IMR-90 (cell line): ENCODE measurements around the gene MICAL1. TPM values are rescaled to one million over a fixed set of nuclear protein-coding genes. Genes with fewer than 3 reads are reported as not detected.
A peak's percentile ranks its signal among the peaks of the same experiment; 100 is the strongest.

Source experiments
- ATAC-seq: fragments of 200-7000 bp; cut with Tn5 transposase; 2 replicates; pipeline ENCODE4 v1.9.1; 2020; ENCODE audit warnings: low read depth, mild to moderate bottlenecking, moderate library complexity
- BruUV-seq: library from RNA; stranded (reverse); fragments of 400-500 nt; replicated peaks from 2 replicates; lab custom pipeline; 2021; lab: Mats Ljungman, UMichigan
- CTCF ChIA-PET: fragments of 300-600 bp; formaldehyde crosslinking; extraction: SDS; loops from one replicate; lab custom pipeline; 2021; ENCODE audit warnings: antibody characterized with exemption; lab: Yijun Ruan, JAX
- POLR2A ChIA-PET: fragments of 300-600 bp; sonication (Branson Sonifier 250); formaldehyde crosslinking; loops from one replicate; lab custom pipeline; 2022; ENCODE audit warnings: antibody characterized with exemption; ENCODE audit not compliant: unreplicated experiment; lab: Charles Lee
- DNase-seq: peaks from one replicate; pipeline ENCODE4 v3.0.0; 2013
- H2AFZ ChIP-seq: replicated peaks from 2 replicates; pipeline ENCODE3; 2013; ENCODE audit warnings: low read length, mild to moderate bottlenecking; ENCODE audit not compliant: poor library complexity
- H2AK5ac ChIP-seq: 2 replicates; pipeline ENCODE4 v1.6.1; 2013; ENCODE audit warnings: low read depth, low read length, inconsistent platforms
- H2AK9ac ChIP-seq: replicated peaks from 2 replicates; pipeline ENCODE3; 2013; ENCODE audit warnings: mild to moderate bottlenecking, low read depth, low read length, moderate library complexity; ENCODE audit not compliant: poor library complexity
- H2BK120ac ChIP-seq: 2 replicates; pipeline ENCODE4 v1.6.1; 2013; ENCODE audit warnings: low read depth, low read length, inconsistent platforms
- H2BK15ac ChIP-seq: 3 replicates; pipeline ENCODE4 v1.6.1; 2013; ENCODE audit warnings: low read depth, low read length, inconsistent platforms
- H2BK20ac ChIP-seq: 2 replicates; pipeline ENCODE4 v1.6.1; 2013; ENCODE audit warnings: low read depth, mild to moderate bottlenecking, inconsistent platforms, low read length, moderate library complexity
- H2BK5ac ChIP-seq: 2 replicates; pipeline ENCODE4 v1.6.1; 2013; ENCODE audit warnings: mild to moderate bottlenecking, low read depth, low read length, inconsistent platforms; ENCODE audit not compliant: poor library complexity, severe bottlenecking
- H3K14ac ChIP-seq: replicated peaks from 2 replicates; pipeline ENCODE4 v1.6.1; 2013; ENCODE audit warnings: low read depth, low read length, inconsistent platforms
- H3K18ac ChIP-seq: 2 replicates; pipeline ENCODE4 v1.6.1; 2013; ENCODE audit warnings: low read depth, low read length, control low read depth
- H3K23ac ChIP-seq: 2 replicates; pipeline ENCODE4 v1.6.1; 2013; ENCODE audit warnings: low read depth, low read length, inconsistent platforms
- H3K27ac ChIP-seq: 2 replicates; pipeline ENCODE4 v1.5.1; 2013; ENCODE audit warnings: mild to moderate bottlenecking, control low read depth, low read length; ENCODE audit not compliant: insufficient read depth
- H3K27me3 ChIP-seq: 2 replicates; pipeline ENCODE4 v1.6.1; 2013; ENCODE audit warnings: low read length; ENCODE audit not compliant: control insufficient read depth, insufficient read depth
- H3K36me3 ChIP-seq: 2 replicates; pipeline ENCODE4 v1.6.1; 2013; ENCODE audit warnings: low read length, mixed read lengths; ENCODE audit not compliant: control insufficient read depth, insufficient read depth
- H3K4ac ChIP-seq: 2 replicates; pipeline ENCODE4 v1.6.1; 2013; ENCODE audit warnings: low read depth, low read length, inconsistent platforms
- H3K4me1 ChIP-seq: 2 replicates; pipeline ENCODE4 v1.6.1; 2013; ENCODE audit warnings: low read length, mixed read lengths; ENCODE audit not compliant: control insufficient read depth, insufficient read depth
- H3K4me2 ChIP-seq: 2 replicates; pipeline ENCODE4 v1.6.1; 2013; ENCODE audit warnings: low read depth, mild to moderate bottlenecking, control low read depth, low read length, moderate library complexity
- H3K4me3 ChIP-seq: 2 replicates; pipeline ENCODE4 v1.5.1; 2013; ENCODE audit warnings: low read depth, mild to moderate bottlenecking, control low read depth, low read length, moderate library complexity; ENCODE audit not compliant: insufficient read depth
- H3K56ac ChIP-seq: 2 replicates; pipeline ENCODE4 v1.6.1; 2013; ENCODE audit warnings: low read length, inconsistent platforms; ENCODE audit not compliant: insufficient read depth; ENCODE audit errors: extremely low read depth
- H3K79me1 ChIP-seq, 2 experiments: 2 replicates each; pipeline ENCODE4 v1.6.1; 2013; ENCODE audit warnings: low read length in 2 of 2, inconsistent platforms in 1 of 2, low read depth in 1 of 2
- H3K9ac ChIP-seq: 2 replicates; pipeline ENCODE4 v1.6.1; 2013; ENCODE audit warnings: low read depth, low read length, control low read depth
- H3K9me1 ChIP-seq: 2 replicates; pipeline ENCODE4 v1.6.1; 2013; ENCODE audit warnings: low read length, inconsistent platforms; ENCODE audit not compliant: insufficient read depth
- H3K9me3 ChIP-seq: 2 replicates; pipeline ENCODE4 v1.6.1; 2013; ENCODE audit warnings: low read length; ENCODE audit not compliant: control insufficient read depth, insufficient read depth
- H4K20me1 ChIP-seq: 2 replicates; pipeline ENCODE4 v1.6.1; 2013; ENCODE audit warnings: low read length, inconsistent platforms; ENCODE audit not compliant: insufficient read depth
- H4K5ac ChIP-seq: 2 replicates; pipeline ENCODE4 v1.6.1; 2013; ENCODE audit warnings: mild to moderate bottlenecking, low read depth, low read length, control low read depth
- H4K8ac ChIP-seq, 2 experiments: 2 replicates each; pipeline ENCODE4 v1.6.1; 2013; ENCODE audit warnings: low read depth in 2 of 2, low read length in 2 of 2, control low read depth in 1 of 2, inconsistent platforms in 1 of 2
- H4K91ac ChIP-seq: 2 replicates; pipeline ENCODE4 v1.6.1; 2013; ENCODE audit warnings: low read depth, low read length, inconsistent platforms; ENCODE audit not compliant: insufficient read depth
- BHLHE40 ChIP-seq: fragments of 150-350 bp; IDR thresholded peaks from 2 replicates; pipeline ENCODE4 v1.6.1; 2016; ENCODE audit warnings: mild to moderate bottlenecking, low read depth, low read length
- CEBPB ChIP-seq: IDR thresholded peaks from 2 replicates; pipeline ENCODE4 v1.6.1; 2012; ENCODE audit warnings: low read depth, low read length, improper control_type of control experiment
- CHD1 ChIP-seq: IDR thresholded peaks from 2 replicates; pipeline ENCODE4 v1.6.1; 2012; ENCODE audit warnings: low read depth, low read length, improper control_type of control experiment
- CTCF ChIP-seq: conservative IDR thresholded peaks from 2 replicates; pipeline ENCODE4 v1.5.1; 2012; ENCODE audit warnings: mild to moderate bottlenecking, low read depth, low read length, improper control_type of control experiment
- FOS ChIP-seq: fragments of 150-350 bp; IDR thresholded peaks from 2 replicates; pipeline ENCODE4 v1.6.1; 2016; ENCODE audit warnings: low read depth, low read length
- MXI1 ChIP-seq: IDR thresholded peaks from 2 replicates; pipeline ENCODE4 v1.6.1; 2012; ENCODE audit warnings: low read depth, mild to moderate bottlenecking, low read length, moderate library complexity, borderline replicate concordance
- RCOR1 ChIP-seq: IDR thresholded peaks from 2 replicates; pipeline ENCODE4 v1.6.1; 2012; ENCODE audit warnings: mild to moderate bottlenecking, low read length, improper control_type of control experiment; ENCODE audit not compliant: insufficient replicate concordance
- RFX5 ChIP-seq: IDR thresholded peaks from 2 replicates; pipeline ENCODE4 v1.8.0; 2012; ENCODE audit warnings: low read depth, mild to moderate bottlenecking, low read length, moderate library complexity
- WGBS, 2 experiments: methylation state at CpG; one replicate each; pipeline versions ENCODE4 v1.1.5 to v1.1.7; 2013; ENCODE audit warnings: missing lambda C conversion rate in 2 of 2; ENCODE audit not compliant: insufficient read length in 1 of 2; ENCODE audit errors: extremely low coverage in 2 of 2; 5-methylcytosine and 5-hydroxymethylcytosine counted together
- dilution Hi-C: fragments of 300-500 bp; cut with HindIII; formaldehyde crosslinking; loops from one replicate; pipeline ENCODE4 v1.14.3; 2018; ENCODE audit warnings: low sequenced_read_pairs; ENCODE audit not compliant: unreplicated experiment
- in situ Hi-C: fragments of 300-500 bp; cut with MboI; formaldehyde crosslinking; loops from 3 replicates; pipeline ENCODE4 v1.14.3; 2019; ENCODE audit warnings: low sequenced_read_pairs, inconsistent platforms, mixed read lengths
- intact Hi-C: fragments of 100-400 bp; cut with micrococcal nuclease; formaldehyde crosslinking; loops from 2 replicates; pipeline ENCODE4 v1.10.0; 2022
- polyA plus RNA-seq, 3 experiments: library from polyadenylated mRNA; depleted of rRNA; stranded (reverse); fragments of >200 nt; gene quantifications; 2 replicates each; pipeline ENCODE4 v1.2.3, GENCODE V29; 2012; ENCODE audit warnings: low replicate concordance in 1 of 3
- total RNA-seq: library from RNA; depleted of rRNA; stranded (reverse); fragments of >200 nt; gene quantifications from 2 replicates; pipeline ENCODE4 v1.2.3, GENCODE V29; 2012

The MICAL1 gene
- total and polyA plus RNA-seq, 2 of the 4 experiments (the other 2 are of a cell fraction): 30.5 to 57.1 TPM

GRCh38 chr6:109480993-109481480 lies 25.5 kb upstream of the MICAL1 start:
- H2AK9ac ChIP-seq: no peak overlapping the region
- DNase-seq (no peak), ATAC-seq (no peak)
- H3K4me1 ChIP-seq: peaks cover 6% of the 10 kb centered on the region; the same call in 1 of the 2 replicates
- no peak overlapping the region for H2BK20ac ChIP-seq
- H2BK5ac ChIP-seq: no peak overlapping the region
- H3K4me3 ChIP-seq: no peak overlapping the region
- no TSS peak for BruUV-seq
- H3K27ac ChIP-seq: no peak overlapping the region
- H4K5ac ChIP-seq: no peak overlapping the region
- H3K79me1 ChIP-seq: peaks cover 45 to 56% of the 10 kb centered on the region in 2 experiments
- H3K9me3 ChIP-seq: no peaks in the 10 kb centered on the region
- no peak for TF ChIP-seq CEBPB
- TF ChIP-seq CTCF: no peak
- TF ChIP-seq RCOR1: no peak
- TF ChIP-seq CHD1: no peak
- no peak for TF ChIP-seq FOS
- no peak for TF ChIP-seq MXI1
- no peak for TF ChIP-seq BHLHE40
- TF ChIP-seq RFX5: no peak
- H3K27me3 ChIP-seq: no peaks in the 10 kb centered on the region
- in situ Hi-C loops: no loop called here
- H2AFZ ChIP-seq: no peak overlapping the region
- intact Hi-C loops: loop anchor here (5.0 kb wide), 1 partner anchor 389 kb away; the partner anchor contains the start of gene SESN1
- no peak overlapping the region for H3K9ac ChIP-seq
- ChIA-PET POLR2A (no interaction called here), CTCF (no interaction called here)
- H3K56ac ChIP-seq: no peak overlapping the region
- H2AK5ac ChIP-seq: no peak overlapping the region
- H2BK15ac ChIP-seq: no peak overlapping the region
- H3K9me1 ChIP-seq: peaks cover 6% of the 10 kb centered on the region
- H3K23ac ChIP-seq: no peak overlapping the region
- H3K36me3 ChIP-seq: peaks cover 18% of the 10 kb centered on the region
- peak overlapping the region; percentile 20; the same call in 1 of the 2 replicates for H3K4me2 ChIP-seq
- peaks cover 7% of the 10 kb centered on the region; the same call in 1 of the 2 replicates for H4K20me1 ChIP-seq
- H4K91ac ChIP-seq: no peak overlapping the region
- H3K18ac ChIP-seq: no peak overlapping the region
- 95% methylated on average over 5 of the region's 7 CpGs; no CpG with 5 or more reads in 1 of the 2 experiments for WGBS, 2 experiments
- no peak overlapping the region for H3K14ac ChIP-seq
- no peak overlapping the region for H2BK120ac ChIP-seq
- dilution Hi-C loops: no loop called here
- H3K4ac ChIP-seq: no peak overlapping the region
- H4K8ac ChIP-seq: no peak overlapping the region
